GM12892 (cell line): ENCODE measurements around the gene NR0B1.

Source experiments
- DNase-seq: peaks from one replicate; pipeline ENCODE4 v3.0.0; 2011; ENCODE audit not compliant: insufficient read length
- FAIRE-seq: peaks from 2 replicates; lab custom pipeline; 2011; peaks lifted over from hg19 to GRCh38; lab: Jason Lieb, UNC
- POLR2A ChIP-seq: IDR thresholded peaks from 2 replicates; pipeline ENCODE4 v1.6.1; 2011; ENCODE audit warnings: low read depth, low read length, control low read depth
- POLR2AphosphoS5 ChIP-seq: IDR thresholded peaks from 2 replicates; pipeline ENCODE4 v1.6.1; 2011; ENCODE audit warnings: low read depth, low read length, control low read depth
- TAF1 ChIP-seq: IDR thresholded peaks from 2 replicates; pipeline ENCODE4 v1.6.1; 2011; ENCODE audit warnings: low read depth, mild to moderate bottlenecking, control low read depth, low read length, borderline replicate concordance

Gene NR0B1

DNA sequence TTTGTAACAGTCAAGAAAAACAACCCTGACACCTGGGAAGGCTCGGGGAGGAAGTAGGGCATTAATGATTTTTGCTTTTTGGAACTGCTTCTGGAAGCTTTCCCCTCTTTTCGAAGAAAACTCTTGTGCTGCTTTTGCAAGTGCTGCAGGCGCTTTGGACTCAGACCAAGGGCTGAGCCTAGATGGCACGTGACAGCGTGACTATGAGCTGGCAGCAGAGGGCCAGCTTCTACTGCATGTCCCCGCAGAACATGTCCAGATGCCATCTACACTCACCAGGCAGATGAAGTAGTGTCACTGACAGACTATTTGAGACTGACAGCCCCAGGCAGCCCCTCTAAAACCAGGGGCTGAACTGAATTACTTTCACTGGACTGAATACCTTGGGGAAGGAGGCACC, 6.2 kb downstream of the NR0B1 start:
- FAIRE-seq (no peak), DNase-seq (no peak)
- TF ChIP-seq POLR2AphosphoS5 (no peak), TAF1 (no peak), POLR2A (no peak)

DNA sequence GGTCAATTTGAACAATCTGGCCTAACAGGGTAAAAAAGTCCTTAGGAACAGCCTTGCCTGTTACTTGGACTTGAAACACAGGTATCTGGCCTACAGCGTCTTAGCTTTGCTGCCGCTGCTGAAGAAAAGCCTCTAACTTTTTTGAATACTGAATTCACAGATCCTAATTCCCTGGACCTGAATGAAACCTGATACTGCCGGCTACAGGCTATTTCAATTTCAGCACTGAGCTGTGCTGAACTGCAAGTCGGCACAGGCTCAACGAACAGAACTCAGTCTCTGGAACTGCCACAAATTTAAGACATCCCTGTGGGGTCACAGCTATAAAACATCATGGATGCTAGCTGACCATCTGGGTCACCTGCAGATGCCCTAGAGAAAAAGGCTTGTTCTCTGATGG, 7.2 kb downstream of the NR0B1 start:
- FAIRE-seq (no peak), DNase-seq (no peak)
- TF ChIP-seq POLR2AphosphoS5: no peak
- TF ChIP-seq POLR2A: no peak
- no peak for TF ChIP-seq TAF1

DNA sequence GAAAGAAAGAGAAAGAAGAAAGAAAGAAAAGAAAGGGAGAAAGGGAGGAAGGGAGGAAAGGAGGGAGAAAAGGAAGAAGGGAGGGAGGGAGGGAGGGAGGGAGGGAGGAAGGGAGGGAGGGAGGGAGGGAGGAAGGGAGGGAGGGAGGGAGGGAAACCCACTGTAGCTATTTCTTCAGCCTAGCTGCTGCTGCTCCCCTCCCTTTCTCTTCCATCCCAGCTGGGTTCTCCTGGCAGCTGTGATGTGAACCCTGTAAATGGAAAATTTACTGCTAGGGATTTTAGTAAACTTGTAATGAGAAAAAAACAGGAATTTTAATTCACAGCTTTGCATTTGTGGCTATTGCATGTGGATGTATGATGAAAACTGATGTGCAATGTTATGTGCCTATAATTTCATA, 8.0 kb downstream of the NR0B1 start:
- no peak for DNase-seq
- TF ChIP-seq TAF1 (no peak), POLR2AphosphoS5 (no peak), POLR2A (no peak)
- no peak for FAIRE-seq

DNA sequence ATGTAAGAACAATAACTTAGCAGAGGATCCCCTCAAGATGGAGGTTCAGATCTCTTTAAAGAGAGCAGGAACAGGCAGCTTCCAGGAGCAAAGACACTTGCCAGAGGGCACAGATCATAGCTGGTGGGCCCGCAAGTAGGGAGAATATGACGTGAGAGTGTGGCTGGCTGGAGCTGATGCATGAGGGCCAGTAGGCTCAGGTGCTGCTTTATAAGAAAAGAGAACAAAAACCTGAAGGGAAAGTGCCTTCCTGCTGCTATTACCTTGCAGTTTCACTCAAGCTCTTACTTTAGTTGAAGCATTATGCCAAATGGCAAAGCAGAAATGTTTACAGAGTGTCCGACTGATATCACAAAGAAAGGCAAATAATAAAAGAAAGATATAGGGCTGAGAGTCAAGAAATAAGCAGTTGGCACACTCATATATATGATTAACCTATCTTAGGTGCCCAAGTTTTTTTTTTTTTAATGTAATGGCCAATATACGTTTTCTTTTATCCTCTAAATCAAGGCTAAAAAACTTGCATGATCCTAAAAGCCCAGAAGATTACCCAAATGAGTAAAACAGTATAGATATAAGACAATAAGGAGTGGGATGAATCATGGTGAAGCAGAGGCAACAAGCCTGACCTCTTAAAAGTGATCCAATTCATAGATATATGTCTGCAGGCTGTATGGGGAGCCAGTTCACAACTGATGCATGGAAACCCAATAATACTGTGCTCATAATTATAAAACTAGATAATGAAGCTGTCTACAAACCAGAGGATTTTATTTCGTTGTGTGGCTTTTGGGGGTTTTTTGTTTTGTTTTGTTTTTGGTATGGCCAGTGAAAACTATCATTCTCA, 12.6 kb downstream of the NR0B1 start:
- TF ChIP-seq POLR2A: no peak
- no peak for TF ChIP-seq POLR2AphosphoS5
- no peak for TF ChIP-seq TAF1

DNA sequence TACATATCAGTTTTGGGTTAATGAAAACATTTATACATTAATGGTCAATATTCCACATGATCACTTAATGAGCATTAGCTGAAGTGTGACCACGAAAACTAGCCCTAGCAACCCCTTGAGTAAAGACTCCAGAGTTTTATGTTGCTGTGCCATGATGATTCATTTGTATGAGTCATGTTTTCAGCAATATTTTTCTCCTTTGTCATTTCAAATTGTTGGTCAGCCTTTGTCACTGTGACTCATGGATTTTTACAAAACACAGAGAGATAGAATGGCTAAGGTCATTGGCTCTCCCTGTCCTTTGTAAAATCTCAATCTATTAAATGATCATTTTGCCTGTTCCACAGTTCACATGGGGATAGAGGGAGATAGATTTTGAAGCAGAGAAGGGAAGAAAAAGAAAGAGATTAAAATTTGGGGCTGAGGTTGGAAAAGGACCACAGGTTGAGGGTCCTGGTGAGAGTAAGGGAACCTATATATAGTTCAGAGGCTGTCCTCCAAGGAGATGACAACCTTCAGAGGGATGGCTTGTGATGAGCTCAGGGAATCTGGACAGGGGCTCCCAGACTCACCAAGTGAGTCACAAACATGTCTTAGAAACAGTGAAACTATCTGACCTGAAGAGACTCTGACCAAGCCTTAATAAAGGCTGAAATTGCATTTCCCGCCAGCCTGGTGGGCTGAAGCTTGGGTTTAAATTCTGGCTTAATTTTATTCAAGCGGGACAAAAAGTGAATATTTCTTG, 25.6 kb downstream of the NR0B1 start:
- DNase-seq (no peak), FAIRE-seq (no peak)
- TF ChIP-seq TAF1 (no peak), POLR2A (no peak), POLR2AphosphoS5 (no peak)

More for the DNA sequence above, 12.6 kb downstream of the NR0B1 start:
- no peak for DNase-seq
- FAIRE-seq: no peak

DNA sequence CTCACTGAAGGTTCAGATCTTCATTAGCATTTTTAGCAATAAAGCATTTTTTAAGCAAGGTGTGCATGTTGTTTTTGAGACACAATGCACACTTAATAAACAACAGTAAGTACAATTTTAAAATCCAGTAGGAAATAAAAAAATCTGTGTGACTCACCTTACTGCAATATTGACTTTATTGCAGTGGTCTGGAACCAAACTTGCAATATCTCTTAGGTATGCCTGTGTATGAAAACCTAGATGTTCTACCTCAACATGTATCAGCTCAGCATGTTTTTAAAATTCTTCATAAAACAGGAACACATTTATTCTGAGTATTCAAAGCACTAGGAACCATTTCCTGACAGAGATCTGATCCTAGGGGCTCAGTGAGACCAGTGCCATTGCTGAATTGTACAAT, 26.7 kb downstream of the NR0B1 start:
- no peak for FAIRE-seq

DNA sequence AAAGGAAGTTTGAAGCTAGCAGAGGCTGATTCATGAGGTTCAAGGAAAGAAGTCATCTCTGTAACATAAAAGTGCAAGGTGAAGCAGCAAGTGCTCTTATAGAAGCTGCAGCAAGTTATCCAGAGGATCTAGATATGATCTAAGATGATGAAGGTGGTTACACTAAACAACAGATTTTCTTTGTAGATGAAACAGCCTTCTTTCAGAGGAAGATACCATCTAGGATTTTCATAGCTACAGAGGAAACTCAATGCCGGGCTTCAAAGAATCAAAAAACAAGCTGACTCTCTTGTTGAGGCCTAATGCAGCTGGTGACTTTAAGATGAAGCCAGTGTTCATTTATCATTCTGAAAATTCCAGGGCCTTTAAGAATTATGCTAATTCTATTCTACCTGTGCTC, 28.8 kb downstream of the NR0B1 start:
- DNase-seq: no peak
- no peak for TF ChIP-seq POLR2A
- no peak for TF ChIP-seq TAF1
- TF ChIP-seq POLR2AphosphoS5: no peak
- FAIRE-seq: no peak

More for the DNA sequence above, 26.7 kb downstream of the NR0B1 start:
- no peak for DNase-seq
- no peak for TF ChIP-seq POLR2A
- TF ChIP-seq POLR2AphosphoS5: no peak
- TF ChIP-seq TAF1: no peak

DNA sequence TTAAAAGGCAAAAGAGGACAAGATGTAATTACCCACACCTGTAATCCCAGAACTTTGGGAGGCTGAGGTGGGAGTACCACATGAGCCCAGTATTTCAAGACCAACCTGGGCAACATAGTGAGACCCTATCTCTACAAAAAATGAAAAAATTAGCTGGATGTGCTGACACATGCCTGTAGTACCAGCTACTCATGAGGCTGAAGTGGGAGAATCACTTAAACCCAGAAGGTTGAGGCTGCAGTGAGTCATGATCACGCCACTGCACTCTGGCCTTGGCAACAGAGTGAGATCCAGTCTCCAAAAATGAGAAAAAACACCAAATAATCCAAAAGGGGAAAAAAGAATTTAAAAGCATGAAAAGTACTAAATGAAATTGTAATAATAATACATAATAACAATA, 30.8 kb downstream of the NR0B1 start:
- DNase-seq: no peak
- no peak for FAIRE-seq
- no peak for TF ChIP-seq TAF1
- no peak for TF ChIP-seq POLR2A
- TF ChIP-seq POLR2AphosphoS5: no peak

DNA sequence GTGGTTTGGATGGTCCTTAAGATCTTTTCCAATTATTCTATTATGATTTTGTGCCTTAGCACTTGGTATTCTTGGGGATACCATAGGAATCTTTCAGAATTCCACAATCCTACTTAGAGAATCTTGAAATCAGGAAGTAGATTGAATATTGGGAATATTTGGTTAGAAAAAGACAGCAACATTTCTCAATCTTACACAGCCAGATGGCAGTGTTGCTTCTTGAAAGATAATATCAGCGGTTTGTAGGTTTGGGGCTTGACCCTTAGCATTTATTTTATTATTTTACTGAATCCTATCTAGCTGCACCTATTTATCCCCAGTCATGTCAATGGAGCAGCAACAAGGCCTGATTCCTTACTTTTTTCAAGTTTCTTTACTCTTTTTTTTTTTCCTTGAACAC, 33.7 kb downstream of the NR0B1 start:
- DNase-seq (no peak), FAIRE-seq (no peak)
- no peak for TF ChIP-seq TAF1
- TF ChIP-seq POLR2AphosphoS5: no peak
- no peak for TF ChIP-seq POLR2A

DNA sequence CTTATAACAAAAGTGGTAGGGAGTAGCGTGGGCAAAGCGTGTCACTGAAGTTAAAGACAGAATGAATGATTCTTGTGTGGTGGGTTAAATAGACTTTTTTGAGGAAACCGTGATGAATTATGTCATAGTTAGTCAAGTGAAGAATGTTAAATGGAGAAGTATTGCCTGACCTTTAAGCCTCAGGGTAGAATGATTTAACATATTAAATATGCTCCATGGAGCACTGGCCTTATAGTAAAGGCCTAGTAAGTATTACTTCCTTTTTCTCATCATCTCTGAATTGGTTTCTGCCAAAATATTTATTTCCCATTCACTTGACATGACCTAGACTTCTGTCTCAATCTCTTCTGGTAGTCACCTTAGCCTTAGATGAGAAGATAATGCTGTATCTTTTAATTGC, 38.6 kb downstream of the NR0B1 start:
- no peak for FAIRE-seq

DNA sequence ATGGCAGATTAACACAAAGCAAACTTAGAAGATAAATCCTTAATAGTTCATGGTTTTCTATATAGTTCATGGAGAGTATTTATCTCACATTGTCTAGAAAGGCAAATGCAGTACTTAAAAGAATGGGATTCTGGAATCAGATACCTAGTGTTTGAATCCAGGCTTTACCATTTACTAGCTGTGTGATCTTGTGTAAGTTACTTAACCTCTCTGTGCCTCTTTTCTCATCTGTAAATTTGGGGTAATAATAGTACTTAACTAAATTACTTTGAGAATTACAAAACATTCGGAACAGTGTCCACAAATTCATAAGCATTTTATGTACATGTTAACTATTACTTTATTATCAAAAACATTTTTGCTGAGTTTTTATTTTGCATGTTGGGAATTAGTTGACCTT, 46.4 kb downstream of the NR0B1 start:
- TF ChIP-seq POLR2AphosphoS5 (no peak), POLR2A (no peak), TAF1 (no peak)
- DNase-seq (no peak), FAIRE-seq (no peak)

More for the DNA sequence above, 38.6 kb downstream of the NR0B1 start:
- TF ChIP-seq POLR2A (no peak), TAF1 (no peak), POLR2AphosphoS5 (no peak)
- DNase-seq: no peak
